Measurements from ENCODE around the gene TBC1D9B. TPM values are rescaled to one million over a fixed set of nuclear protein-coding genes. Genes with fewer than 3 reads are reported as not detected.

Gene TBC1D9B
- total RNA-seq, 1 donor: 36.2 TPM

DNA sequence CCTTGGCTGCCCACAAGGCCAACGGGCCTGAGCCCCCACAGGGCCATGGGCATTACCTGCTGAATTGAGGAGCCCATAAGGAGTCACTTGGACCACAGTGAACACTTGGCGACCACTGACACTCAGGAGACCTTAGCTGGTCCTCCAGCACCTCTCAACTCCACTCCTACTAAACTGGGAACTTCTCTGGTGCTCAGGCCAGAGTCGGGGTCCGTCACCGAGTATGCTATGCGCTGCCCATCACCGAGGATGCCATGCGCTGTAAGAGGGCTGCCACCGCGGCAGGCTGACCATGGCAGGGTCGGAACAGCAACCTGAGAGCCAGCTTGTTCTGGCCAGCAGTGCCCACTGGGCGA is 87.6 kb downstream of the TBC1D9B start:
- peak overlapping the region; percentile 96 for H3K4me3 ChIP-seq (ENCODE audit: low read length)
- H3K27me3 ChIP-seq (ENCODE audit: insufficient read depth, low read length): no peaks in the 10 kb centered on the region
- peaks cover 57% of the 10 kb centered on the region for H3K4me1 ChIP-seq (ENCODE audit: insufficient read depth, low read length)
- H3K9me3 ChIP-seq (ENCODE audit: low read depth, low read length): no peaks in the 10 kb centered on the region

DNA sequence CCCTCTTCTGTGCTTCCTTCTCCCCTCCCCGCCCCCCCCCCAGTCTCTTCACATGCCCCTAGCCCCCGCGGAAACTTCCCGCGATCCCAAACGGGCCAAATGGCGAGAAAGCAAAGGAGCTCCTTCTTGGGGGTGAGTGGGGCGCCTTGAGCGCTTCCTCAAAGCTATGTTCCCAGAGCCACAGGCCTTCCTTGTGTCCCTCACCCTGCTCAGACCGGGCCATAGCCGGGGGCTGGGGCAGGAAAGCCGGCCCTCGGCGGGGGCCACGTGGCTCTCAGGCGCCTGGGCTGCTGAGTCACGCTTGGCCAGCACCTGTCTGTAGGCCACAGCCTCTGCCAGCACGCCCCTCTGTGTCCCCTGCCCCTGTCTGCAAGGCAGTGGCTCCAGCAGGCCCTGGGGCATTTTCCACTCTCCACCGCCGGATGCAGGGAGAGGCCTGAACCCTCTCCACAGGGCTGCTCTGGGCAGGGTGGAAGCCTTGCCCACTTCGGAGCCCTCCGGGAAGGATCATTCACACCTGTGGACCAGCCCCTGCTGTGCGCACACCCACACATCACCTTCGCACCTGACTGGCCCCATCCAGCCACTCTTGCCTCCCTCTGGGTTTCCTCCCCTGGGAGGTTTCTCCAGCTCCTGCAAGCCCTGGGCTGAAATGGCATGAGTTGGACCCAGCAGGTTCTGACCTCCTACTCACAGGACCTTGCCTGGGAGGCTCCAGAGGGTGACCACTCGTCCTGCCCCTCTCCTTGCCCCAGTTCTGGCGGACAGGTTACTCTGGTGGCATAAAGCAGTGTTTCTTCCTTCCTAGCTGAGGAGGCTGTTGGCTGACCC is 88.2 kb downstream of the TBC1D9B start:
- H3K9me3 ChIP-seq (ENCODE audit: low read depth, low read length): no peaks in the 10 kb centered on the region
- H3K27me3 ChIP-seq (ENCODE audit: insufficient read depth, low read length): no peaks in the 10 kb centered on the region
- peaks cover 57% of the 10 kb centered on the region for H3K4me1 ChIP-seq (ENCODE audit: insufficient read depth, low read length)
- H3K4me3 ChIP-seq (ENCODE audit: low read length): peak overlapping the region; percentile 12

DNA sequence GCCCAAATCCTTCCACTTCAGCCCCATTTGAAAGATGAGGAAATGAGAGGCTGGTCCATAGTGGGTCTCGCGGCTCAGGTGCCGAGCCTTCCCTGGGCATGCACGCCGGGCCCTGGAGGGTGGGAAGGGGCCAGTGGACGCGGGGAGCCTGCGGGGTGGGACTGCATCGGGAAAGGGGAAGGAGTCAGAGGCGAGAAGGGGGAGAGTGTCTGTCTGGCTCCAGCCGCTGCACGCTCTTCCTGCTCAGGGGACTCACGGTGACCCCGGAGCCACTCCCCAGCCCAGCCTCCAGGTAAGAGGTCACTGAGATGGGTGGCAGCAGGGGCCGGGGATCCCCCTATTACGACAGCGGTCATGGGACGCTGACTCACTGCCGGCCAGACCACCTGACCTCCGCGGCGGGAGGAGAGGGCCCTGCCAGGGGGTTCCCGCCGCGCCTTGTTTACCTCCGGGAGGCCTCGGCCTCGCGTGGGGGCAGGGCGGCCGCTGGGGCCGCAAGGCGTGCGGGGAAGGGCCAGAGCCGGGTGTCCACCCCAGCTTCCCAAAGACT is 88.9 kb downstream of the TBC1D9B start:
- Histone ChIP-seq H3K9me3 (ENCODE audit: low read depth, low read length) (no peaks in the 10 kb centered on the region), H3K4me1 (ENCODE audit: insufficient read depth, low read length) (peaks cover 57% of the 10 kb centered on the region), H3K27me3 (ENCODE audit: insufficient read depth, low read length) (no peaks in the 10 kb centered on the region), H3K4me3 (ENCODE audit: low read length) (peak overlapping the region; percentile 12)

DNA sequence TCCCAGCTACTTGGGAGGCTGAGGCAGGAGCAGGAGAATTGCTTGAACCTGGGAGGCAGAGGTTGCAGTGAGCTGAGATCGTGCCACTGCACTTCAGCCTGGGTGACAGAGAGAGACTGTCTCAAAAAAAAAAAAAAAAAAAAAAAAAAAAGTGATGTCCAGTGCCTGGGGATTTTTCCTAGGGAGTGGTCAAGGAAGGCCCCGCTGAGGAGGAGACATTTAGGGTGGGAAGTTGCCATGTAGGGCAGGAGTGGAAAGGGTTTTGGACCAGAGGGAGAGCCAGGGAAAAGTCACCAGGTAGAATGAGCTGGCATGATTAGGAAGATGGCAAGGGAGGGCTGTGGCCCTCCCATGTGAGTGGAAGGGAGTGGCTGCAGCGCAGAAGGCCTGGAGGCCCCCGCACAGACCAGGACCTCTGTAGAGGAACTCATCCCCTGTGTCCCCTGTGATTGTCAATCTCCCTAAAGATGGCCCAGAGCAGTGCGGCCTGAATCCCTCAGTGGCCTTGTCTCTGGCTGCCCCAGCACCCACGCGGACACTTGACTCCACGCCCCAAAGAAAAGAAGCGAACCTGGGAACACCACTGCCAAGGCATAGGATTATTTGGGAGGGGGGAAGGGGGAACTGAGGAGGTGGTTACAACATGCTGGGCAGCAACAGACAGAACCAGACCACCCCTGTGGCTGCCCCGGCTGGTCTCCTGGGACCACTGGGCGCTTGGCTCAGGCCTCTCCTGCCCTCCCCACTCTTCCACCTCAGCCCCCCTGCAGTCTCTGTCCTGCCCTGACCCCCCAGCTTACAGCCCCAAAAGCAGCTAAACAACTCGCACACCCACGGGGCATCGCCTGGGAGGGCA is 89.6 kb downstream of the TBC1D9B start:
- H3K4me3 ChIP-seq (ENCODE audit: low read length): peak overlapping the region; percentile 12
- peaks cover 56% of the 10 kb centered on the region for H3K4me1 ChIP-seq (ENCODE audit: insufficient read depth, low read length)
- H3K9me3 ChIP-seq (ENCODE audit: low read depth, low read length): no peaks in the 10 kb centered on the region
- H3K27me3 ChIP-seq (ENCODE audit: insufficient read depth, low read length): no peaks in the 10 kb centered on the region

DNA sequence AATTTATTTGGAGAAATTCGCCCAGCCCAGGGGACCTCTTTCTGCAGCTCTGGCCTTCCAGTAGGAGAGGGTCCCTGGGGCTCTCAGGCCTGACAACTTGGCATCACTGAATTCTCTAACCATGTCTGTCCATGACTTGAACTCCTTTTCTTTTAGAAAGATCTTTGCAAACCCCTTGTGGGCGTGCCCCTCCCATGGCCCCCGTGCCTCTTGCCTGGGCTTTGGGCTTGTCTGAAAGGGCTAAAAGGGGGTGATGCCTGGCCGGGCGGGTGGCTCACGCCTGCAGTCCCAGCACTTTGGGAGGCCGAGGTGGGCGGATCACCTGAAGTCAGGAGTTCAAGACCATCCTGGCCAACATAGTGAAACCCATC is 90.2 kb downstream of the TBC1D9B start:
- Histone ChIP-seq H3K27me3 (ENCODE audit: insufficient read depth, low read length) (no peaks in the 10 kb centered on the region), H3K9me3 (ENCODE audit: low read depth, low read length) (no peaks in the 10 kb centered on the region), H3K4me3 (ENCODE audit: low read length) (no peak overlapping the region), H3K4me1 (ENCODE audit: insufficient read depth, low read length) (peaks cover 49% of the 10 kb centered on the region)

DNA sequence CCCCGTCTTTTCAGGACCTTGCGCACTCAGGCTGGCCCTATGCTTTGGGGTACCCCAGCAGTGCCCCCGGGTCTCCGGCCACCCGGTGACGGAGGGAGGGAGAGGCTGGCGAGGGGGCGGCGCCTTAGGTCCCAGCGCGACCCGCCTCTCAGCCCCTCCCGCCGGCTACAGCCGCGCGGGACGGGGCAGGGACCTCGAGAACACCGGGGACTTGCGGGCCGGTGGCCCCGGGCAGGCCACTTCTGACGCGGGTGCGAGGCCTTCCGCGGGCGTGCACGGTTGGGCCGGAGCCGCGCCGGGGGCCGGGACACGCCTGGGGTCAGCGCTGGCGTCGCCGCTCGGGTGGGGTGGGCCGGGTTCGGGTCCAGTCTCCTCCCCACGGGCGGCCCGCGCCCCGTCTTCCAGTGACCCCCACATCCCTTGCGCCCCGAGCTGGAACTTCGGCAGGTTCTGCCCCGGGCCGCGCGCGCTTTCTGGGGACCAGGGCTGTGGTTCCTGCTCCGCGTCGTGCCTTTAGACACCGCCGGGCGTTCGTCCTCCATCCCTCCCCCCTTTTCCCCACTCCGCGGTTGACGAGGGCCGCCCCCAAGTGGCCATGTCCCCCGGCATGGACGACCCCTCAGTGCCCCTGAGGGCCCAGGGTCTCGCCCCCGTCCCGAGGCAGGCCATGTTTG is 90.8 kb downstream of the TBC1D9B start:
- Histone ChIP-seq H3K27me3 (ENCODE audit: insufficient read depth, low read length) (no peaks in the 10 kb centered on the region), H3K4me1 (ENCODE audit: insufficient read depth, low read length) (peaks cover 44% of the 10 kb centered on the region), H3K9me3 (ENCODE audit: low read depth, low read length) (no peaks in the 10 kb centered on the region), H3K4me3 (ENCODE audit: low read length) (peak overlapping the region; percentile 13)

DNA sequence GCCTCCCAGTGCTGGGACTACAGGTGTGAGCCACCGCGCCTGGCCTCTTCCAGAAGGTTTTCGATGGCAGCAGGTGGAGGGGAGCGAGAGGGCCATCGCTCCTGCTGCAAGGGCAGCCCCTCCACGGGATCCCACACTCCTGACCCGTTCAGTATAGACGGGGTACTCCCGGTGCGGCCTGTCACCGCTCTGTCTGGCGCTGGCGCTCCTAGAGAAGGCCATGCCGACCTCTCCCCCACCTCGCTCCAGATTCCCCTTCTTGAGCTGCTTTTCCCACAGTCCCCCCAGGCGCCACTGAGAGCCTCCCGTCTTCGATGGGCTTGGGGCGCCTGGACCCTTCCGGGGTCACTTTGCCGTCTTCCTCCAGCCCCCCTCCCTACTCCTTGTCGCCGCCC is 91.3 kb downstream of the TBC1D9B start:
- Histone ChIP-seq H3K27me3 (ENCODE audit: insufficient read depth, low read length) (no peaks in the 10 kb centered on the region), H3K4me3 (ENCODE audit: low read length) (no peak overlapping the region), H3K9me3 (ENCODE audit: low read depth, low read length) (no peaks in the 10 kb centered on the region), H3K4me1 (ENCODE audit: insufficient read depth, low read length) (peaks cover 40% of the 10 kb centered on the region)

DNA sequence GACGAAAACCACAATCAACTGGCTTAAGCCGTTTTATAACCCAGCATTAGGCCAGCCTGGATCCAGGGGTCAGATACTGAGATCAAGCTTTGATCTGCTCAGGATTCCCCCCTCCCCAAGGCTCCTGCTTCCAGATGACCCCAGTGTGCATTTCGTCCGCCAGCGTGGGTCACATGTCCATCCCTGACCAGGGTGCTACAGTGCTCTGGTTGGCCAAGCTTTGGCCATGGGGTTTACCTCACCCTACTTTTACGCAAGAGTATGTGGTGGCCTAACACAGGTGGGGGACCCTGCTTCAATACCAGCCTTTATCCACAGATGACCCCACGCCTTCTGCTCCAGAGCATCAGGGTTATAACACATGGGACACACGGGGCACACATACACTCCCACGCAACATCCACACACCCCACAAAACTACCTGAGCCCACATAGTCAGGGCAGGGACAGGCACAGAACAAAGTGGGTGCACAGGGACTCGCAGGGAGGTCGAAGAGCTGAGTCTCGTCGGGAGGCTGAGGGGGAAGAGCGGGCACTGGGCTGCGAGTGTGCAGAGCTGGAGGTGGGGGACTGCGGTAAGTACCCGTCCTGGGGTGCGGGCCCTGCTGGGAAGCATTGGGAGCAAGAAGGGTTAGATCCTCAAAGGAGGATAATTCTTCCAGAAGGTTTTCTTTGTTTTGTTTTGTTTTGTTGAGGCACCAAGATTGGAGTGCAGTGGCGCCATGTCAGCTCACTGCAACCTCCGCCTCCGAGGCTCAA is 92.0 kb downstream of the TBC1D9B start:
- no peak overlapping the region for H3K4me3 ChIP-seq (ENCODE audit: low read length)
- H3K9me3 ChIP-seq (ENCODE audit: low read depth, low read length): no peaks in the 10 kb centered on the region
- peaks cover 40% of the 10 kb centered on the region for H3K4me1 ChIP-seq (ENCODE audit: insufficient read depth, low read length)
- no peaks in the 10 kb centered on the region for H3K27me3 ChIP-seq (ENCODE audit: insufficient read depth, low read length)

DNA sequence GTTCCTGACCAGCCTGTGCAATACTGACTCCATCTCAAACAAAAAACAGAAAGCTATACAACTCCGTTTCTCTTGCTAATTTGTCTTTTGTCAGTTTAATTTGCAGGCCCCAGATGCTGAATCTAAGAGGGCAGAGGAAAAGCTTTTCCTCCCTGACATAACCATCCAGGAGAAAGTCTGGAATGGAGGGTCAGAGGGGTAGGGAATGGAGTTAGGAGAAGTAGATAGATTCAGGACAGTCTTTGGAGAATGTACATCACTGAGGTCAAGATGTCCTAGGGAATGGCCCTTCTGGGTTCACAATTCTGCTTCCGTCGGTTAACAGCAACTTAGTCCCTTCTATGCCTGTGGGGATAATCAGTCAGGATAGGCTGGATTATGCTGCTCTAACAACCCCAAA is 93.6 kb downstream of the TBC1D9B start:
- H3K4me1 ChIP-seq (ENCODE audit: insufficient read depth, low read length): peaks cover 25% of the 10 kb centered on the region
- no peak overlapping the region for H3K4me3 ChIP-seq (ENCODE audit: low read length)
- no peaks in the 10 kb centered on the region for H3K27me3 ChIP-seq (ENCODE audit: insufficient read depth, low read length)
- no peaks in the 10 kb centered on the region for H3K9me3 ChIP-seq (ENCODE audit: low read depth, low read length)

DNA sequence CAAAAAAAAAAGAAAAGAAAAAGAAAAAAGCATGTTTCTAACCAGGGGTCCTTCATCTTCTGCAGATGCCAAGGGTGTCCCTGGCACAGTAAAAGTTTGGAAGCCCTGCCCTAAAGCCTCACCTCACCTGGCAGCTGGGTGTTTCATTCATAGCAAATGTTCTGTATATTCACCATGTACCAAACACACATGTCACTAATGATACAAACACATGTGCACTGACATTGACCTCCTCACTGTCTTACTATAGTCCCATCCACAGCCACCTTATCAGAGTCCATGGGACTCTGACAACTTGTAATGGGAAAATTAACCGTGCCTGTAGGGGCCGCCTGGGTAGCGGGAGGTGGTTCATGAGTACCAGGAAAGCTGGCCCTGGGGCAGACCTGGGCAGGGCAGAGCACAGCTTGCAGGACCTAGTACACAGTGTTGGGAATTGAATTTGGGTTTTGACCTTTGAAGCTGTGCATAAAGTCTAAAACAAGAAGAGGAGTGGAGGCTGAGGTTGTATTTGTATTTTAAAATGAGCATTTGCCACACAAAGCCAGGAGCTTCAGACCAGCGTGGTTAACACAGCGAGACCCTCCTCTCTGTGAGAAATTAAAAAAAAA is 94.6 kb downstream of the TBC1D9B start:
- Histone ChIP-seq H3K4me3 (ENCODE audit: low read length) (no peak overlapping the region), H3K9me3 (ENCODE audit: low read depth, low read length) (no peaks in the 10 kb centered on the region), H3K27me3 (ENCODE audit: insufficient read depth, low read length) (no peaks in the 10 kb centered on the region), H3K4me1 (ENCODE audit: insufficient read depth, low read length) (peaks cover 17% of the 10 kb centered on the region)

DNA sequence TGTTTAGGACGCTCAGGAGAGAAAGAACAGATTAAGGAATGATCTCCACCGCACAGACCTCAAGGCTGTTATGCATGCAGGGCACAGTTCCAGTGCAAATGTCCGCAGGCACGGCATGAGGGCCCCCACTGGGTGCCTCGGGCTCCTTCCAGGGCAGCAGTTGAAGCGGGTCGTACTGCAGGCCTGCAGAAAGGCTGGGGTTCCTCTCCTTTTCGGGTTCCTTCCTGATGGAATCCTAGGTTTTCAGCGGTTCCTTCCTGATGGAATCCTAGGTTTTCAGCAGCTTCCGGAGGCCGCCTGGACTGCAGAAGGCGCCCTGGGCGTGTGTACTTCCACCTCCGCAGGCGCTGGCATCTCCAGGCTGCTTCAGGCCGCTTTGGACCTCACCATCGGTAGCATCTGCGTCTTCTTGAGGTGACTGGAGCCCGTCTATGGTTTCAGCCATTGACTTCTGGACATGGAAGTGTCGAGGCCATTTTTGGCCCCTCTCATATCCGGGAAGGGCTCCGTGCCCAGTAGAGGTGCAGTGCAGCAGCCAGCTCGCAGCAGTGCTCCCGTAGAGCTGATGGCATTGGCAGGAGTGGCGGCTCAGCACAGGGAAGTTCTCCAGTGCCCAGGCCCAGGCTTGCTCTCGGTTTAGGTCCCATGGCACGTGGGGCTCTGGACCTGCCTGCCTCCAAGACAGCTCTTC is 95.4 kb downstream of the TBC1D9B start:
- no peaks in the 10 kb centered on the region for H3K9me3 ChIP-seq (ENCODE audit: low read depth, low read length)
- H3K4me3 ChIP-seq (ENCODE audit: low read length): no peak overlapping the region
- H3K4me1 ChIP-seq (ENCODE audit: insufficient read depth, low read length): peaks cover 19% of the 10 kb centered on the region
- no peaks in the 10 kb centered on the region for H3K27me3 ChIP-seq (ENCODE audit: insufficient read depth, low read length)

Measured in mononuclear cell (primary cell).